Mesenteric fat pad (tissue), 1 donor: Measurements from ENCODE around the gene EFNA2. TPM values are rescaled to one million over a fixed set of nuclear protein-coding genes. Genes with fewer than 3 reads are reported as not detected.
A peak's percentile ranks its signal among the peaks of the same experiment; 100 is the strongest.

Experiments used
- DNase-seq: peaks from one replicate; pipeline ENCODE4 v3.0.0-alpha.2; 2020; ENCODE audit warnings: low spot score
- total RNA-seq: library from RNA; stranded (reverse); fragmentation: NEBNext Ultra II Directional; extraction: Animal tissue kit (Norgen Biotek cat#: 25700); gene quantifications from one replicate; pipeline ENCODE4 v1.2.1, GENCODE V29; 2021
- donor health status: DM: yes; HTN: yes; CAD: no.

EFNA2 gene
- total RNA-seq, 1 donor from 2014 or later, result not detected

DNA sequence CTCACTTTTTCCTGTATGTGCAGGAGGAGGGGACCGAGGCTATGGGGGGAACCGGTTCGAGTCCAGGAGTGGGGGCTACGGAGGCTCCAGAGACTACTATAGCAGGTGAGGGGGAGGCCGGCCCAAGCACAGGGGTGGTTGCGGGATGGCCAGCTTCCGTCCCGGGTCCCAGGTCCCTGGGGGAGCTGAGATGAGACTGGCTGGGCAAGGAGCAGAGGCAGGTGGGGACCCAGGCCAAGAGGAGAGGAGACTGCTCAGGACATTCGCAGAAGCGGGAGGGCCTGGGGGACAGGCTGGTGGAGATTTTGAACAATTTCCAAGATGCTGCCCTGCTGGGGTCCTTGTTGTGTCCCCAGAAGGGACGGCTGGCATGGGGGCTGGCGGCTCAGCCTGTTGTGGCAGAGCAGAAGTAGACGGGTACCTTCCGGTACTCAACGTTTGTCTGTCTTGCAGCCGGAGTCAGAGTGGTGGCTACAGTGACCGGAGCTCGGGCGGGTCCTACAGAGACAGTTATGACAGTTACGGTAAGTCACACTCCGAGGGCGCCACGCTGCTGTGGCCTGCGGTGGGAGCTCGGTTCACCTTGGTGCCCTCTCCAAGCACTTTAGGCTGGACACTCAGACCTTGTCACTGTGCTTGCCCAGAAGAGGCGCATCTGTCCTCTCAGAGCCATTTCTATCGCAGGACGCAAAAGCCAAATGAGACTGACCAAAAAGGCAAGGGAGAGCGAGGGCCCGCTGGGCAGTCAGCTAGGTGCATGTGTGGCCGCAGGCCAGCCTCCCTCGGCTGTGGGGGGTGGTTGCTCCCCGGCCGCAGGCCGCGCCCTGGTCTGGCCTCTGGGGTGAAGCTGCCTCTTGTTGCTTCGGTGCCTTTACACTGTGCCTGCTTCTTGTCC is 13.9 kb upstream of the EFNA2 start:
- no peak for DNase-seq

DNA sequence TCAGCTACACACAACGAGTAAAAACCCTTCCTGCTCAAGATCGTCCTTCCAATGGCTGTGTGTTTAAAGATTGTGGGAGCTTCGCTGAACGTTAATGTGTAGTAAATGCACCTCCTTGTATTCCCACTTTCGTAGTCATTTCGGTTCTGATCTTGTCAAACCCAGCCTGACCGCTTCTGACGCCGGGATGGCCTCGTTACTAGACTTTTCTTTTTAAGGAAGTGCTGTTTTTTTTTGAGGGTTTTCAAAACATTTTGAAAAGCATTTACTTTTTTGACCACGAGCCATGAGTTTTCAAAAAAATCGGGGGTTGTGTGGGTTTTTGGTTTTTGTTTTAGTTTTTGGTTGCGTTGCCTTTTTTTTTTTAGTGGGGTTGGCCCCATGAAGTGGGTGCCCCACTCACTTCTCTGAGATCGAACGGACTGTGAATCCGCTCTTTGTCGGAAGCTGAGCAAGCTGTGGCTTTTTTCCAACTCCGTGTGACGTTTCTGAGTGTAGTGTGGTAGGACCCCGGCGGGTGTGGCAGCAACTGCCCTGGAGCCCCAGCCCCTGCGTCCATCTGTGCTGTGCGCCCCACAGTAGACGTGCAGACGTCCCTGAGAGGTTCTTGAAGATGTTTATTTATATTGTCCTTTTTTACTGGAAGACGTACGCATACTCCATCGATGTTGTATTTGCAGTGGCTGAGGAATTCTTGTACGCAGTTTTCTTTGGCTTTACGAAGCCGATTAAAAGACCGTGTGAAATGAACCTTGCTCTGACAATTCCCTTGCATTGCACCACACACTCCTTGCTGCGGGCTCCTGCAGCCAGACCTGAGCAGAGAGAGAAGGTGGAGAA is 13.0 kb upstream of the EFNA2 start:
- no peak for DNase-seq

DNA sequence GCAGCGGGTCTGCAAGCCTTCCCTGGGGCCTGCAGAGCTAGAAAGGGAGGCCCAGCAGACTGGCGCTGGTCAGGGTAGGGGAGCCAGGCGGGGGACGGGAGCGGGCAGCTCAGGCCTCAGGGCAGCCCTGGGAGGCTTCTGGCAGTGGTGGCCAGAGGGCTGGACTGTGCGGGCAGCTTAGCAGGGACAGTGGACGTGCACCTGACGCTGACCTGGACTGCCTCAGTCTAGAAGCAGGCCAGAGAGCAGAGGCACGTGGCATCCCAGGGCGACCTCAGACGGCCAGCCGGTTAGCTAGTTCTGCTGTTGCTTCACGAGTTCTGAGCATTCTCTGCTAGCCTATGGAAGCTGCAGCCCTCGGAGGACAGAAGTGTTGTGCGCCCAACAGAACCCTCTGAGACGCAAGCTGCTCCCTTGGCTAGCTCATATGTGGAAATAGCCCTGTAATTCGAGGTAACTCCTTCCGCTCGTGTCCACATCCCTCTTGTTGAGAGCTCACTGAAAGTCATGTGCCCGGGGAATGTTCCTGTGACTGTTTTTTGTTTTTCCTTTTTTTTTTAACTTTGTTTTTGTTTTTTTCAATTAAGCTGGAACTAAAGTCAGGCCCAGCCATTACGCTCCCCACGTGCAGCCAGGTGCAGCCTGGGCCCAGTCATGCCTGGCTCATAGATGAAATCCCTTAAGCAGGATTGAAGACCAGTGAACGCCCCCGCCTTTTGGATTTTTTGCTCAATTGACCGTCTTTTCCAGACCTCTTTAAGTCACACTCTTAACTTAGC is 12.2 kb upstream of the EFNA2 start:
- DNase-seq, result no peak

DNA sequence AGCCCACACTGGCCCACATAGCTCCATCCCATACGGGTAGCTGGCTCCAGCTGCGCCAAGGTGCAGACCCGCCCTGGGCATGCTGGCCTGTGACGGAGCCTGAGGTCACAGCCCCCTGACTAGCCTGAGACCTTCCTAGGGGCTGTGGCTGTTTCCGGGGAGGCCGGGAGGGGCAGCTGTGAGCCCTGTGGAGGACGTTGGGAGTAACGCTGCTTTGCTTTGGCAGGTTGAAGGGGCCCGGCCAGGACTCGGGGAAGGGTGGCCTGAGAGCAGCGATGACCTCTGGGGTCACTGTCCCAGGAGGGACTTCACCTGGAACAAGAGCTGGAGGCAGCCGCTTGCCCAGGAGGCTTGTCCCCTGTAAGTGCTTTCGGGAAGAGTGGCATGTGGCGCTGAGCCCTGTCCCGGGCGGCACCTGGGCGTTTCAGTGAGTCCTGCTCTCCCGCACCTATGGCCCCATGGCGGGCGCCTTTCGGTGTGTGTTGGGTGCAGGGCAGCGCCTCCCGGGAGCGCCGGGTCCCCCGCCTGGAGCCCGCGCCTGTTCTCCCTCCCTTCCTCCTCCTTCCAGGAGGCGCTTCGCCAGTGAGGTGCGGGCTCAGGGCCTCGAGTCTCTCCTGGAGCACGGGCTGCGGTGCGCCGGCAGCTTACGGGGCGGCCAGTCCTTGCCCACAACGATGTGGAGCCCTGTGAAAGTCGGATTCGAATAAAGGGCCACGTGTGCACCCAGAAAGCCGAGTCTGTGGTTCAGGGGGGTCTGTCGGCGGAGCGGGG is 11.4 kb upstream of the EFNA2 start:
- DNase-seq, result no peak

DNA sequence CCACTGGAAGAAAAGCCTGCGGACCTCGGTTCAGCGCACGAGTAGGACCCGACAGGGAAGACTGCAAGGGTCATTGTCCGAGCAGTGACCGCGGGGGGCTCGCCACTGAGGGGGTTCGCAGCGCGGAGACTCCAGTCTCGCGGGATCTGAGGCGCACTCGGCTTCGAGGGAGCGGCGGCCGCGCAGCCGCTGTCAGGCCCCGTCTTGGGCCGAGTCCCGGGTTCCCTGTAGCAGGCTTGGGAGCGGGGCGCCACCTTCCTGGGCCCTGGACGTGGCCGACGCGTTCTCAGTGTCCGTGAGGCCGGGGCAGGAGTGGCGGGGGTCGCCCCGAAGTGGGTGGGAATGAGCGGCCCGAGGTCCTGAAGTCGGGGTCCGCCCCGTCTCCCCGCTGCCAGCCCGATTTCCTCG is 10.8 kb upstream of the EFNA2 start:
- DNase-seq, result no peak

DNA sequence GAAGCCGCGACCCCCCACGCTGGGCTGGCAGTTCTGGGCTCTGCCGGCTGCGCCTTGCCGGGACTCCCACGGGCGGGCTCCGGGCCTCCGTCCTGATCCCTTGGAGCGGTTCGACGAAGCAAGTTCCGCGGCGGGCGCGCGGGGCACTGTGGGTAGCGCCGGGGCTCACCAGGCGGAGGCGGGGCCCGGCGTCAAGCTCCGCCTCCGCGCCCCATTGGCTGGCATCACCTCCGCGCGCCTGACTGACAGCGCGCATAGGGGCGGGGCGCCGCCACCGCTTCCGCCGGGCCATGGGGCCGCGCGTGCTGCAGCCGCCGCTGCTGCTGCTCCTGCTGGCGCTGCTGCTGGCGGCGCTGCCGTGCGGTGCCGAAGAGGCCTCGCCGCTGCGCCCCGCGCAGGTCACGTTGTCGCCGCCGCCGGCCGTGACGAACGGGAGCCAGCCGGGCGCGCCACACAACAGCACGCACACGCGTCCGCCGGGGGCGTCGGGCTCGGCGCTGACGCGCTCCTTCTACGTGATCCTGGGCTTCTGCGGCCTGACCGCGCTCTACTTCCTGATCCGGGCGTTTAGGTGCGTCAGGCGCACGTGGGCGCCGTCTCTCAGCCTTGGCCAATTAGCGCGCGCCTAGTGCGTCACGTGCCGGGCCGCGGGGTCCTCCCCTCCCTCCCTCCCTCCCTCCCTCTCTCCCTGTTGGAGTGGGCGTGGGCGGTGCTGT is 10.3 kb upstream of the EFNA2 start, which contains the start of gene FAM174C:
Gene FAM174C, plus strand, starts transcription at position 271 of the 716 bp plus-strand sequence. Its CDS starts 20 bp downstream, at position 291.
- DNase-seq, result peak; percentile 98

DNA sequence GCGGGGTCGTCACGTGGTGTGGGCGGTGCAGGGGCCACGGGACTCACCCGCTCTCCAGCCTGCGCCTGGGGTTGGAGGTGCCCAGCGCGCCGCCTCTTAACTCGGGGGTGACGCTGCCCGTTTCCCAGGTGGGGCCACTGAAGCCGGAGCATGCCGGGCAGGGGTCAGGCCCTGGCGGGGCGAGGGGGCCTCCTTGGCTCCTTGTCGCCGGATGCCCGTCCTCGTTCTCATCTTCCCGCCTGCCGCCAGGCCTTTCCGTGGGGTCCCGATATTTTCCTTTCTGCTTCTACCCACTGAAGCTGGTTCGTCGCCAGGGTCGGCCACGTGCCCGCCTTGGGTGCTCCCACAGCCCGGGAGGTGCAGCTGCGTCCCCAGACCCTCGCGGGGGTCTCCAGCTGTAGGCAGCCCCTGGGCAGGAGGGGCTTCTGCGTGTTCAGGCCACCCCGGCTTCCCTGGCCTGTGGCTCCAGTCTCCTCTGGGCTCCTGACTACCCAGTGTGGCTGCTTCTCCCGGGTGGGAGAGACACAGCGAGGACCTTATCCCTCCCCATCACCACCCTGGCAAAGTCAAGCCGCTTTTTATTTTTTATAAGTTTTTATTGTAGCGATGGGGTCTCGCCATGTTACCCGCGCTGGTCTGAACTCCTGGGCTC is 9.6 kb upstream of the EFNA2 start:
- peak; percentile 98 for DNase-seq

DNA sequence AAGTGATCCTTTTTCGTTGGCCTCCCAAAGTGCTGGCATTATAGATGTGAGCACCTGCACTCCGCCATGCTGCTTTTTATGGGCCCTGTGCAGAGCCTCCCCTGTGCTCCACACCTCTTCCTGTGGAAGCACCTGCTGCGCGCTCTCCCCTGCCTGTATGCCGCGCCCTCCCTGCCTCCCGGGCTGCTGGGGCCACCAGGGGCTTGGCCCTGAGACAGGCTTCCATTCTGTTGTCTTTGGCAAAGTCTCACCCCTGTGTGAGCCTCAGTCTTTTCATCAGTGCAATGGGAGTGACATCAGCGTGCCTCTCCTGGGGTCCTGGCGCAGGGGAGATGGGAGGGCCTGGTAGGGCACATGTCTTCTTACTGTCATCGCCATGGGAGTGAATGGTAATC is 9.0 kb upstream of the EFNA2 start:
- DNase-seq, result no peak

DNA sequence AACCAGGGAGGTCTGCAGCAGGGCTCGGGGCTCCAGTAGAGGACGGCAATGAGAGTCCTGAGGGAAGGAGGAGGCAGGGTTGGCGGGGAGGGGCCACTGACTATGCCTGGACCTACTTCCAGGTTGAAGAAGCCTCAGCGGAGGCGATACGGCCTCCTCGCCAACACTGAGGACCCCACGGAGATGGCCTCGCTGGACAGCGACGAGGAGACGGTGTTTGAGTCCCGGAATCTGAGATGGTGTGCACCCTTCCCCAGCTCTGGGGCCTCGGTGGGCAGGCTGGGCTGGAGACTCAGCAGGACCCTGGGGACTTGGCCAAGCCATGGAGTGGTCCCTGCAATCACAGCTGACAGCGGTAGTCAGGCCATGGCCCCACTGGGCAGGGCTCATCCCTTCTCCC is 8.6 kb upstream of the EFNA2 start:
- DNase-seq, result no peak

DNA sequence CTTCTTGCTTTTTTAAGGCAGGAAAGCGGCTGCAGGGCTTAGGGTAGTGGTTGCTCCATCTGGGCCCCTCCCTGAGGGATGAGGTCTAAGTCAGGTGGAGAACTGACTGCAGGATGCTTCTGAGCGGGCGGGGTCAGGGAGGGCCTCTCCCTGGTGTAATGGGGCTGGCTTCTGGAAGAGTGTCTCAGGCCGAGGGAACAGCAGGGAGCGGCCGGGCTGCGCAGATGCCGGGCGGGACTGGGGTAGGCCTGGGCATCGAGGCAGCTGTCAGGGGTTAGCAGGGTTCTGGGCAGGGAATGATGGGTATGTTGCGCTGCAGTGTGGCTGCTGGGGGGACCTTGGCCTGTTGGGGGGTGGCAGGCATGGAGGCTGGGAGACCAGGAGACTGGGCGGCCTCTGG is 7.6 kb upstream of the EFNA2 start:
- DNase-seq, result no peak

DNA sequence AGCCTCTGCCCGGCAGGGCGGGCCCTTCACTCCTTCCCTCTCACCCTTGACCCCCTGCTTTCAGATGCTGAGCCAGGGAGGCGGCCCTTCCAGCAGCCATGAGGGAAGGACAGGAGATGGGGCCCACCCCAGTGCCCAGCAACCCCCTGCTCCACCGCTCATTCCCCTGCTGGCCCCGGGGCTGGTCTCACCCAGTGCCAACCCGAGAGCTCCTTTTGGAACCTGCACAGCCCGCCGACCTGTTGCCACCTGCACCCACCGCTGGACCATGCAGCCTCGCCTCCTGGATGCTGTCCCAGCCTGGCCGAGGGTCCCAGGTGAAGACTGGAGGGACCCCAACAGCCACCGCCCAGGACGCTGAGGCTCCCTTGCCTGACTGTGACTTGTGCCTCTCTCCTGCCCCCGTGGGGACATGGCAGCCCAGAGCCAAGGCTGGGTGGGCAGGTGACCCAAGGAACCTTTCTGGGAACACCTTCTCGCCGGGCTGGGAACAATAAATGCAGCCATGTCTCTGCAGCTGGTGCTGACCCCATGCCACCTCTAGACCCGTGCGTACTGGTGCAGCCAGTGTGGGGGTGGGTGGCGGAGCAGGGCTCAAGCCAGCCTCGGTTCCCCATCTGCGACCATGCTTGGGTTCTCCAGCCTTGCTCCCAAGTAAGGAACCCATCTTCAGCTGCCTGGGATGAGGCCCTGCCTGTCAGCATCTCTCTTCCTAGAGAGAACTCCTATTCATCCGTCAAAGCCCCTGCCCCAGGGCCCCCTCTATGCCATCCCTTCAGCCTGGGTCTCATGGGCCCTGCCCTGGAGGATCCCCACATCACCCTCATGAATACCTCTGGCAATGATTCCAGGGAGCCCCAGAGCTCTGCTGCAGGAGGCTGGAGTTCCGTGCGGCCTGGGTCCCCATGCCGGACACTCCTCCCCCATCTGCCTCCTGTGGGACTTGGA is 6.7 kb upstream of the EFNA2 start:
- no peak for DNase-seq

DNA sequence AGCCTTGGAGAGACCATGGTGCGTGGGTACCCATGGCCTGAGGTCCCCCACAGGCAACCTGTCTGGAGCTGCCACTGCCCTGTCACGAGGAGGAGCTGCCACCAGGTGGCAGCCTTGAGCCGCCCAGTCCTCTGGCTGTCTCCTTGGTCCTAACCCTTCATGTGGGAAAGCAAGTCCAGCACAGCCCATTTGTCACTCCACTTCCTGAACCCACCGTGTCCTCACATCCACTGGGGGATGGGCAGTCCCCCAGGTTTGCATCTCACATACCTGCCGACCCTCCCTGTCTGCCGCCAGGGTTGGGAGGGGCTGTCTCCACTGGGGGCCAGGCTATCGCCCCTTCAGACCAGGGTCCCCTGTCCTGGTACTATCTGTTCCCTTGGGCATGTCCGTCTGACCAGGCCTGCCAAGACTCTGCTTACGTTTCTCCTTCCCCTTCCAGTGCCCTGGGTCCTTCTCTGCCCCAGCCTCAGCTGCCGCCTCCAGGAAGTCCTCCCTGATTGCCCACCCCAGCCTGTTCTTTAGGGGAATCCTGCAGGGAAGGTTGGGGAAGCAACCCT is 5.8 kb upstream of the EFNA2 start:
- DNase-seq, result no peak

DNA sequence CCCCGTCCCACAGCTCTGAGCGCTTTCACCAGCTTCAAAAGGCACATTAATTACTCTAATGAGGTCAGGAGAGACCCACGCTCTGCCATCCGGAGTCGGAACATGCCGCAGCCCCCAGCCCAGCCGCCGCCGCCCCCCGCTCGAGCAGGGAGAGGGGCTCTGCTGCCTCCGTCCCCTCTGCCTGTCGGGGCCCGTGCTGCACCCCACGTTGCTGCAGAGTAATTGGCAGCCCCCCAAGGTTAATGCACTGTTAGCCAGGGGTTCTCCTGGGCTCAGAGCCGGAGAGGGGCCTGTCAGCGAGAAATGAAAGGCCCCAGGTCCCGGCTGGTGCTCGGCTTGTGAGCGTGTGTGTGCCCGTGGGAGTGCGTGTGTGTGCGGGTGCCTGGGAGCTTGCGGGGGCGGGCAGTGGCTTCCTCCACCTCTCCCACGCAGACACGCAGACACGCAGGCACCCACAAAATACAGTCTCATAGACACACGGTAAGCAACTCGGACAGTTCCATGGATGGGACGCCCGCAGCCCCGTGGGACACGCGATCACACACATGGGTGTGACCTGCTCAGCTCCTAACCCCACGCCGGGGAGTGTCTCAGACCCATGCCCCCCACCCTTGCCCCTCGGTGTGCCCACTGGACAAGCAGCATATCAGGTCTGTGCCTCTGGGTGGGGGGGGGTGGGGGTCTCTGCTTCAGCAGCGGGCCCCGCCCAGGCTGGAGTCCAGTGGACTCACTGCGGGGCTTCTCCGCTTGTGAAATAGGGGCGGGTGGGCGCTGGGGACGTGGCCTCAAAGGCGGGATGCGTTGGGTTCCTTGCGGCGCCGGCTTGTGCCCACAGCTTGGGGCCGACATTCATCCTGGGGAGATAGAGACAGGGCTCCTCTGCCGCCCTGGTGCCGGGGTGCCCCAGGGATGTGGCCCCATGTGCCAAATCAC is 4.8 kb upstream of the EFNA2 start:
- DNase-seq, result no peak

DNA sequence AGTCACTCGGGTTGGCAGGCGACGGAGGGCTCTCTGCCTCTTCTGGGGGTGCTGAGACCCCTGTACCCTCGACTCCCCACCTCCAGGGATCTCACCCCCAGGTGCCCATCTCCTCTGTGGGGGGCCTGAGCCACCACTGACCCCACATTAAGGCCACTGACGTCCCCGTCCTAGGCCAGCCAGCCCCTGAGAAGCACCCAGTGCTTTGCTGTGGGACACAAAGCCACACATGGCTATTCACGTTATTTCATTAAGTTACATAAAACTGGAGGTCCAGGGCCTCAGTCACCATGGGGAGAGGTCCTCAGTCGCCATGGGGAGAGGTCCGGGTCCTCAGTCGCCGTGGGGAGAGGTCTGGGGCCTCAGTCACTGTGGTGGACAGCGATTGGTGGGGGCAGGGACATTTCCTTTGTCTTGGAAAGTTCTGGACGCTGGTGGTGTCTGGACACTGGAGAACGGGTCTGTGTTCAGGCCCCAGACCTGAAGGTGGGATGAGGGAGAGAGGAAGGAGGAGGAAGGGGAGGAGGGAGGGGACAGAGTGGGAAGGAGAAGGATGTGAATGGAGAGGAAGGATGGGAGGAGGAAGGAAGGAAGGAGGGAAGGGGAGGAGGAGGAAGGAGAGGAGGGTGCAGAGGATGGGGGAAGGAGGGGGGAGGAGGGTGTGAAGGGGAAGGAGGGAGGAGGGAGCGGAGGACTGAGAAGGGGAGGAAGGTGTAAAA is 3.9 kb upstream of the EFNA2 start:
- DNase-seq, result no peak

DNA sequence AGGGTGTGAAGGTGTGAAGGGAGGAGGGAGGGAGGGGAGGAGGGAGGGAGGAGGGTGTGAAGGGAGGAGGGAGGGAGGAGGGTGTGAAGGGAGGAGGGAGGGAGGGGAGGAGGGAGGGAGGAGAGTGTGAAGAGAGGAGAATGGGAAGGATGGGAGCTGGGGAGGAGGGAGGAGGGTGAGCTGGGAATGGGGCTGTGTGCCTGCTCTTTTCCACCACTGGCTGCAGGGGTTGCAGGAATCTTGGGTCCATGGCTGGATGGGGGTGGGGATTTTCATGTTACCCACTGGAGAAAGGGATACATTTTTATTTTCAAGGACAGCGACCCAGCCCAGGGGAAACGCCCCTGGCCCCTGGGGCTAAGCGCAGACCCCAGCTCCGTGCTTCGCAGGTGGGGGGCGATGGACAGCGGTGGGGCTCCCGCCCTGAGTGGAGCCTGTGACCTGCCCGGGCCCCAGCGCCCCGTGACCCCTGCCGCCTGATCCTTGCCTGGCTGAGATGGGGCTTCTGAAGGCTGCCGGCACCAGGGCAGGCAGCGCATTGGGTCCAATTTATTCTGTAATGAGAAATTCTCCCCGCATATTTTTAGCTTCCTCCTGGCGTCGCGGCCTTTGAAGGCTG is 3.0 kb upstream of the EFNA2 start:
- DNase-seq, result no peak
